CD4-positive, alpha-beta memory T cell (primary cell): ENCODE results near the gene CEP192. TPM values are rescaled to one million over a fixed set of nuclear protein-coding genes. Genes with fewer than 3 reads are reported as not detected.

Experiments used
- CTCF ChIA-PET: fragments of 350-600 bp; sonication (Branson Sonifier 250); formaldehyde crosslinking; loops from one replicate; lab custom pipeline; 2021; ENCODE audit warnings: inconsistent platforms; ENCODE audit not compliant: partially characterized antibody; lab: Charles Lee
- POLR2A ChIA-PET: fragments of 350-600 bp; sonication (Branson Sonifier 250); formaldehyde crosslinking; loops from one replicate; lab custom pipeline; 2021; ENCODE audit not compliant: partially characterized antibody; lab: Charles Lee
- DNase-seq, 5 donors: peaks; one replicate each; pipeline versions ENCODE4 v3.0.0 to v3.0.0-alpha.2; 2020 to 2022; ENCODE audit warnings: mixed read lengths in 1 of 5
- H3K27ac ChIP-seq: one replicate; pipeline ENCODE4 v1.7.0; 2013; ENCODE audit warnings: low read depth, low read length
- H3K27me3 ChIP-seq: 2 replicates; pipeline ENCODE4 v1.7.0; 2013; ENCODE audit warnings: mild to moderate bottlenecking, low read length, moderate library complexity; ENCODE audit not compliant: insufficient read depth
- H3K36me3 ChIP-seq: 2 replicates; pipeline ENCODE4 v1.7.0; 2013; ENCODE audit warnings: mild to moderate bottlenecking, low read length, moderate library complexity; ENCODE audit not compliant: insufficient read depth
- H3K4me1 ChIP-seq: 2 replicates; pipeline ENCODE4 v1.7.0; 2013; ENCODE audit warnings: mild to moderate bottlenecking, low read length, moderate library complexity; ENCODE audit not compliant: insufficient read depth
- H3K4me3 ChIP-seq, 2 donors: one replicate each; pipeline ENCODE4 v1.7.0; 2013; ENCODE audit warnings: low read length in 2 of 2, mild to moderate bottlenecking in 1 of 2
- H3K9me3 ChIP-seq, 2 donors: one replicate each; pipeline ENCODE4 v1.7.0; 2013; ENCODE audit warnings: low read length in 2 of 2, control low read depth in 1 of 2; ENCODE audit not compliant: control insufficient read depth in 1 of 2
- H3K27ac Mint-ChIP-seq, 7 donors: one replicate each; pipeline ENCODE4 v1.8.0; 2020 to 2021; ENCODE audit warnings: mixed read lengths in 7 of 7, mild to moderate bottlenecking in 6 of 7, inconsistent platforms in 3 of 7, moderate library complexity in 3 of 7
- H3K27me3 Mint-ChIP-seq, 2 donors: one replicate each; pipeline ENCODE4 v1.8.0; 2020 to 2021; ENCODE audit warnings: mixed read lengths in 2 of 2
- H3K36me3 Mint-ChIP-seq, 2 donors: one replicate each; pipeline ENCODE4 v1.8.0; 2020 to 2021; ENCODE audit warnings: mixed read lengths in 2 of 2, inconsistent platforms in 1 of 2, mild to moderate bottlenecking in 1 of 2
- H3K4me1 Mint-ChIP-seq, 4 donors: one replicate each; pipeline ENCODE4 v1.8.0; 2020 to 2021; ENCODE audit warnings: mixed read lengths in 4 of 4, mild to moderate bottlenecking in 1 of 4
- H3K4me3 Mint-ChIP-seq, 8 donors: one replicate each; pipeline ENCODE4 v1.8.0; 2020 to 2021; ENCODE audit warnings: mixed read lengths in 8 of 8, mild to moderate bottlenecking in 7 of 8, moderate library complexity in 6 of 8, inconsistent platforms in 3 of 8
- H3K9me3 Mint-ChIP-seq, 8 donors: one replicate each; pipeline ENCODE4 v1.8.0; 2020 to 2021; ENCODE audit warnings: mixed read lengths in 8 of 8, mild to moderate bottlenecking in 5 of 8, inconsistent platforms in 3 of 8, moderate library complexity in 1 of 8
- intact Hi-C: fragments of 100-400 bp; cut with micrococcal nuclease; formaldehyde crosslinking; loops from one replicate; pipeline ENCODE4 v1.15.1; 2023
- polyA plus RNA-seq, 2 donors: library from polyadenylated mRNA; unstranded; fragments of 300-500 nt; fragmentation: Illumina TruSeq; gene quantifications; one replicate each; pipeline ENCODE4 v1.2.3, GENCODE V29; 2021
- total RNA-seq, 2 experiments: library from RNA; stranded (reverse); gene quantifications; one replicate each; pipeline ENCODE4 v1.2.3, GENCODE V29; 2021

Gene CEP192
- total and polyA plus RNA-seq, 4 experiments from 2014 or later: 3.3 to 45.5 (median 26.1) TPM

DNA sequence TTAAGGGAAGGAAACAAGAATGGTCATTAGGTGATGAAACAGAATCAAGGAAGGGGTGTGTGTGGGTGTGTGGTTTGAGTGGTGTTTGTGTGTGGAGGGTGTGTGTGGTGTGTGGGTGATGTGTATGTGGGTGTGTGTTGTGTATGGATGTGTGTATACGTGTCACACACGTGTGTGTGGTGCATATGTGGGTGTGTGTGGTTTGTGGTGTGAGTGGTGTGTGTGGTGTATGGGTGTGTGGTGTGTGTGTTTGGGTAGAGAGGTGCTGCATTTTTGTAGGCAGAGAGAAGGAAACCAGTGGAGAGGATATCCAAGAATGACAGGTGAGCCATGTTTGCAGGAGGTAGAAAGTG lies 1.1 kb upstream of the CEP192 start:
- H3K27me3 Mint-ChIP-seq: no peaks in the 10 kb centered on the region
- no peak overlapping the region for H3K27ac ChIP-seq
- peak overlapping the region; percentile 8 to 70 for H3K4me3 ChIP-seq
- H3K9me3 ChIP-seq: no peaks in the 10 kb centered on the region
- H3K27me3 ChIP-seq: no peaks in the 10 kb centered on the region
- peaks cover 0 to 3% (median 0%) of the 10 kb centered on the region in 8 donors for H3K9me3 Mint-ChIP-seq
- intact Hi-C loops: loop anchor here (2.0 to 5.0 kb wide), 5 partner anchors 108 to 1138 kb away; partner anchors contain the start of genes CEP76, CHMP1B, FAM210A and PSMG2
- CTCF ChIA-PET: interaction anchor here (0.9 to 2.0 kb wide), 2 partner anchors 8 to 55 kb away, joined by 3 to 7 read pairs; no protein-coding TSS in a partner anchor
- POLR2A ChIA-PET: interaction anchor here (1.0 to 2.2 kb wide), 8 partner anchors 11 to 613 kb away, joined by 3 to 26 read pairs (median 8); partner anchors contain the start of genes AFG3L2, CEP76, PSMG2 and PTPN2
- H3K4me3 Mint-ChIP-seq: peak overlapping the region; percentile 93 to 99 (median 98)
- H3K27ac Mint-ChIP-seq: peak overlapping the region; percentile 88 to 99 (median 94)
- H3K36me3 ChIP-seq: peaks cover 2% of the 10 kb centered on the region
- DNase-seq: peak in 2 of 5 donors; percentile 3 to 18
- peaks cover 33% of the 10 kb centered on the region for H3K4me1 ChIP-seq
- H3K4me1 Mint-ChIP-seq: peaks cover 0 to 29% (median 23%) of the 10 kb centered on the region in 4 donors
- H3K36me3 Mint-ChIP-seq: peaks cover 0 to 18% of the 10 kb centered on the region in 2 donors

DNA sequence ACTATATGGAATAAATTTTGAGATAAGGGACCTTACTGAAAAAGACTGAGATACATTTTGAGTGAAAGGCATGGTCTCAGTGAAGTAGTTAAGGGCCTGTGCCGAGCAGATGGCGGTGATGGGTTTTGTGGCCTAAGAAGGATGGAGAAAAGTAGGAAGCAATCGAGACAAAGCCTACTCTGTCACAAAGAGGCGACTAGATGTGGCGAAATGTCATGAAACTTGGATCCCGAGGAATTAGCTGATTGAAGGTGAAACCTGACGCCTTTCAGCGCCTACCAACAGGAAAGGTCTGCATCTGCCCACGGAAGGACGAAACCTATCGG lies 558 bp upstream of the CEP192 start:
- no peaks in the 10 kb centered on the region for H3K36me3 ChIP-seq
- Mint-ChIP-seq H3K27ac (peak overlapping the region; percentile 88 to 99 (median 94)), H3K4me3 (peak overlapping the region; percentile 93 to 99 (median 98)), H3K9me3 (peaks cover 0 to 3% (median 0%) of the 10 kb centered on the region in 8 donors), H3K4me1 (peaks cover 0 to 29% (median 23%) of the 10 kb centered on the region in 4 donors), H3K36me3 (peaks cover 0 to 16% of the 10 kb centered on the region in 2 donors), H3K27me3 (no peaks in the 10 kb centered on the region)
- ChIA-PET CTCF (interaction anchor here (0.8 to 2.0 kb wide), 5 partner anchors 10 to 169 kb away, joined by 3 to 7 read pairs (median 4); no protein-coding TSS in a partner anchor), POLR2A (interaction anchor here (0.6 to 2.2 kb wide), 12 partner anchors 10 to 736 kb away, joined by 3 to 26 read pairs (median 5); partner anchors contain the start of genes AFG3L2, CEP76, FAM210A and PSMG2)
- no peaks in the 10 kb centered on the region for H3K9me3 ChIP-seq
- peak overlapping the region; percentile 93 for H3K27ac ChIP-seq
- no peak for DNase-seq
- intact Hi-C loops: loop anchor here (2.0 to 5.0 kb wide), 5 partner anchors 108 to 1138 kb away; partner anchors contain the start of genes CEP76, CHMP1B, FAM210A and PSMG2
- peaks cover 36% of the 10 kb centered on the region for H3K4me1 ChIP-seq
- H3K4me3 ChIP-seq: peak overlapping the region; percentile 8 to 70
- H3K27me3 ChIP-seq: no peaks in the 10 kb centered on the region

DNA sequence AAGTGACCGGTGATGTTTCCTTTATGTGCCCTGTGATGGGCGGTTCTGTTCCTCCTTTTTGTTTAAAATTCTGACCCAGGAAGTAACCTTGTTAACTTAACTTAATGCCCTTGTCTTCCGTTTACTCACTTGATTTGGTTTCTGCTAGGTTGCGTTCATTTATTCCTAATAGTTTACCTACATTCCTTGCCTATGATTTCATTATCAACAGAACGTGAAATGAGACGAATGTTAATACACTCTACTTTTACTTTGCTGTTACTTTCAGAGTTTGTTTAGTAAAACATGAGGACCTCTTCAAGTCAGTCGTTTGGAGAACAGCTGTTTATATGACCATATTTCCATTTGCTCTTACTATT lies 638 bp downstream of the CEP192 start:
- POLR2A ChIA-PET: interaction anchor here (1.4 to 2.2 kb wide), 6 partner anchors 9 to 735 kb away, joined by 3 to 26 read pairs (median 8); partner anchors contain the start of genes CEP76, FAM210A, PSMG2 and PTPN2
- CTCF ChIA-PET: interaction anchor here (1.1 to 1.3 kb wide), 3 partner anchors 16 to 168 kb away, joined by 3 to 4 read pairs (median 3); no protein-coding TSS in a partner anchor
- Histone ChIP-seq H3K27me3 (no peaks in the 10 kb centered on the region), H3K4me3 (peak overlapping the region; percentile 70 to 86), H3K9me3 (no peaks in the 10 kb centered on the region), H3K36me3 (no peaks in the 10 kb centered on the region), H3K27ac (peak overlapping the region; percentile 93), H3K4me1 (peaks cover 48% of the 10 kb centered on the region)
- Mint-ChIP-seq H3K36me3 (peaks cover 0 to 16% of the 10 kb centered on the region in 2 donors), H3K9me3 (peaks cover 0 to 3% (median 0%) of the 10 kb centered on the region in 8 donors), H3K4me3 (peak overlapping the region; percentile 93 to 99 (median 98)), H3K27me3 (no peaks in the 10 kb centered on the region), H3K4me1 (peaks cover 0 to 29% (median 23%) of the 10 kb centered on the region in 4 donors), H3K27ac (peak overlapping the region; percentile 88 to 99 (median 97))
- intact Hi-C loops: loop anchor here (1.0 to 5.0 kb wide), 7 partner anchors 43 to 1139 kb away; partner anchors contain the start of genes AFG3L2, CEP76, CHMP1B and FAM210A
- no peak for DNase-seq

DNA sequence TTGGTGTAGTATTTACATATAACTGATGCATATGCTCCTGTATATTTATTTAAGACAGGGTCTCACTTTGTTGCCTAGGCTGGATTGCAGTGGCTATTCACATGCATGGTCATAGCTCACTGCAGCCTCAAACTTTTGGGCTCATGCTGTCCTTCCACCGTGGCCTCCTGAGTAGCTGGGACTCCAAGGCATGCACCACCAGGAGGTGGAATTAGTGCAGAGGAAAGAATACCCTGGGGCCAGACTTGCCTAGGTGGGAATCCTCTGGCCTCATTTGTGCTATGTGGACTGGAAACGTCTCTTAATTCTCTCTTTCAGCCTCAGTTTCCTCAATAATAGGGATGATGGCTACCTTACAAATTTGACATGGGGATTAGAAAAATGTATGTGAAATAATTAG lies 2.3 kb downstream of the CEP192 start:
- intact Hi-C loops: loop anchor here (5.0 kb wide), 3 partner anchors 111 to 1141 kb away; partner anchors contain the start of genes CHMP1B and PTPN2
- Histone ChIP-seq H3K9me3 (no peaks in the 10 kb centered on the region), H3K4me1 (peaks cover 57% of the 10 kb centered on the region), H3K4me3 (no peak overlapping the region), H3K27me3 (no peaks in the 10 kb centered on the region), H3K27ac (no peak overlapping the region), H3K36me3 (no peaks in the 10 kb centered on the region)
- POLR2A ChIA-PET: no interaction called here
- Mint-ChIP-seq H3K9me3 (peaks cover 0 to 3% (median 0%) of the 10 kb centered on the region in 8 donors), H3K27ac (peak overlapping the region in 1 of 7 donors; percentile 18), H3K27me3 (no peaks in the 10 kb centered on the region), H3K36me3 (peaks cover 0 to 16% of the 10 kb centered on the region in 2 donors), H3K4me3 (peak overlapping the region in 4 of 8 donors; percentile 9 to 99 (median 61)), H3K4me1 (peaks cover 0 to 34% (median 25%) of the 10 kb centered on the region in 4 donors)
- DNase-seq: no peak
- CTCF ChIA-PET: no interaction called here

DNA sequence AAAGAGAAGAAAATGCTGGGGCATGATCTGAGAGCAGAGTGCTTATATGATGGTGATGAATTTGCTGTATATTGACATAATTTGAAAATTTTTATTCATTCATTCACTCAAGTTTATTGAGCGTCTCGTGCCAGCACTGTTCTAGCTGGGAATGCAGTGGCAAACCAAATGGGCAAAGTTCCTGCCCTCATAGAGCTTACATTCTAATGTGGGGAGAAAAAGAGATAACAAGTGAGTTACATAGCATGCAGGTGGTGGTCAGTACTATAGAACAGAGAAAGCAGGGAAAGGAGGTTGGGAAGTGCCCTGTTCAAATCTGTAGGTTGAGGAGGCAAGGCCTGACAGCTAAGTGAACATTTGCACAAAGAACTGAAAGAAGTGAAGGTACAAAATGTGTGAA lies 4.3 kb downstream of the CEP192 start:
- Histone ChIP-seq H3K27ac (no peak overlapping the region), H3K4me3 (no peak overlapping the region), H3K9me3 (no peaks in the 10 kb centered on the region), H3K4me1 (peaks cover 58% of the 10 kb centered on the region), H3K27me3 (no peaks in the 10 kb centered on the region), H3K36me3 (peaks cover 2% of the 10 kb centered on the region)
- H3K4me1 Mint-ChIP-seq: peaks cover 6 to 35% (median 22%) of the 10 kb centered on the region in 4 donors
- peaks cover 5 to 23% of the 10 kb centered on the region in 2 donors for H3K36me3 Mint-ChIP-seq
- POLR2A ChIA-PET: interaction anchor here (0.6 kb wide), 1 partner anchor 100 kb away, joined by 3 read pairs; no protein-coding TSS in a partner anchor
- CTCF ChIA-PET: no interaction called here
- peaks cover 0 to 3% (median 0%) of the 10 kb centered on the region in 8 donors for H3K9me3 Mint-ChIP-seq
- H3K27ac Mint-ChIP-seq: no peak overlapping the region
- H3K4me3 Mint-ChIP-seq: no peak overlapping the region
- intact Hi-C loops: no loop called here
- DNase-seq: no peak
- H3K27me3 Mint-ChIP-seq: no peaks in the 10 kb centered on the region

DNA sequence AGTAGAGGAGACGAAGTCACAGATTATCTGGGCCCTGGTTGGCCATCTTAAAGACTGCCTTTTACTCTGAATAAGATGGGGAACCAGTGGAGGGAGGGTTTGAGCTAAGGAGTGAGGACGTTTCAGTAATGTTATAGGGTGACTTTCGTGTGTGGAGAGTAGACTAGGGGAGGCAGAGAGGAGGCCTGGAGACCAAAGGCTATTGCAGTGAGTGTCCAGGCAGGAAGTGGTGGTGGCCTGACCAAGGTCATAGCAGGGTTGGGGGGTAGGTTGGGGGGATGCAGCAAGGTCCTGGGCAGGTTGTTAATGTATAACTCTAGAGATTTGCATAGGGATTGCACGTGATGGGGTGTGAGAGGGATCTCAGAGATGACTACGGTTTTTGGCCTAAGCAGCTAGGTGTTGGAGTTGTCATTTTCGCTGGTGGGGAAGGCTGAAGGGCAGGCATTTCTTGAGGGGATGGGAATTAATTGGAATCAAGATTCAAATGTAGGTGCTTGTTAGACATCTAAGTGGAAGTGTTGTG lies 4.9 kb downstream of the CEP192 start:
- CTCF ChIA-PET: no interaction called here
- H3K9me3 Mint-ChIP-seq: peaks cover 0 to 2% (median 0%) of the 10 kb centered on the region in 8 donors

More for the DNA sequence above, 4.9 kb downstream of the CEP192 start:
- DNase-seq: no peak
- Histone ChIP-seq H3K9me3 (no peaks in the 10 kb centered on the region), H3K36me3 (peaks cover 8% of the 10 kb centered on the region), H3K27me3 (no peaks in the 10 kb centered on the region), H3K27ac (no peak overlapping the region), H3K4me1 (peaks cover 56% of the 10 kb centered on the region), H3K4me3 (no peak overlapping the region)
- POLR2A ChIA-PET: no interaction called here
- Mint-ChIP-seq H3K4me1 (peaks cover 5 to 29% (median 17%) of the 10 kb centered on the region in 4 donors), H3K27me3 (no peaks in the 10 kb centered on the region), H3K4me3 (no peak overlapping the region), H3K36me3 (peaks cover 5 to 18% of the 10 kb centered on the region in 2 donors), H3K27ac (no peak overlapping the region)
- intact Hi-C loops: no loop called here
